Frontal cortex (tissue), 4 donors: ENCODE results near the gene UBE2A. TPM values are rescaled to one million over a fixed set of nuclear protein-coding genes. Genes with fewer than 3 reads are reported as not detected.

Source experiments
- DNase-seq, 2 donors: peaks; one replicate each; pipeline ENCODE4 v3.0.0; 2012; ENCODE audit warnings: low spot score in 2 of 2
- FAIRE-seq: peaks from 2 replicates; lab custom pipeline; 2012; peaks lifted over from hg19 to GRCh38; lab: Jason Lieb, UNC
- total RNA-seq: library from RNA; depleted of rRNA; stranded (reverse); fragments of >200 nt; gene quantifications from one replicate; pipeline ENCODE4 v1.2.3, GENCODE V29; 2014
- donor health status: control.
- donor health status: control.
- donor health status: control.

UBE2A gene
- total RNA-seq, 1 donor from 2014 or later = 22.4 TPM

DNA sequence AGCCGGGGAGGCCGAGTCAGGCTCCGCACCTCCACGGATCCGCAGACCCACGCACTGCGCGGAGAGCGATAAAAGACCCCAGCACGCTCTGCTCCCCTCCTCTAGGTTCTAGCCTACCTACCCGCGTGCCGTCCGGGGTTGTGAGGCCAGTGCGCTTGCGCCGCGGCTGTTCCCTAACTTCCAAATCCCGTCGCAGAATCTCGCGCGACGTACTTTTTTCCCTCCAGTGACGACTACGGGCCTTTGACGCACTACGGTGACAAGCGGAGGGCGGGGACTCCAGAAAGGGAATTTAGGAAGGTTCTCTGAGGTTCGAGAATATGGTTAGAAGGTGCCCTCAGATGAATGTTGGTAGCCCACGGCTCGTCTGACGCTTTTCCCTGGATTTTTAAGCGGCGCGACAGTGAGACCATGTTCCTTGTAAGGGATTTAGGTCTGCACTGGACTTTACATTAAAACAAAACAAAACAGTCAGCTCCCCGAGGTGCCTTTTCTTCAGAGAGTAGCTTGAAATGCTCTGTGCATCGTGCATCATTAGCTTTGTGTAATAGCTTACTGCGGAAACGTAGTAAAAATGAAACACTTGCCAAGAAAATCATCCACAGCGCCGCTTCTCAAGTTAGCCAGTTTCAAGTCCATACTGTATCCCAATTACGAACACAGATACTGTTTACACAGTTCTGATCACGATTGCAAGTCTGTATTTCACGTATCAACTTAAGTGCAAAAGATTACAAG lies 32.1 kb downstream of the UBE2A start, which contains the start of gene NKRF:
Gene NKRF, minus strand, starts transcription at position 145 of the 738 bp plus-strand sequence.
- DNase-seq (peak; percentile 71 to 76), FAIRE-seq (no peak)

DNA sequence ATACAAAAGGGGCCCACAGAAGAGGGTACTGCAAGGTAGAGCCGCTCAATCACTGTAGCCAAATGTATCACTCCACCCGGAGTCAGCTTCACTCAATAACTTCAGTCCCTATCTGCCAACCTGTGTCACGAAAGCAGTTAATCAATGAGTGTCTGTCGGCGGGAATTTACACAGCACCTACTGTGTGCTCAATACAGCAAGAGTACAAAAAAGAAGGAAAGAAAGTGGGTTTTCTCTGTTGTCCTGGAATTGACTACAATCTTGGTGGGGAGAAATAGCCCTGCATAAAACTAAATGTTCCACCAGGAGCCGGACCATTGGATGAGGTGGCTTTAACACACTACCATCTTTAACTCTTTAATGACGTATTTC lies 32.6 kb downstream of the UBE2A start:
- DNase-seq (no peak), FAIRE-seq (no peak)

DNA sequence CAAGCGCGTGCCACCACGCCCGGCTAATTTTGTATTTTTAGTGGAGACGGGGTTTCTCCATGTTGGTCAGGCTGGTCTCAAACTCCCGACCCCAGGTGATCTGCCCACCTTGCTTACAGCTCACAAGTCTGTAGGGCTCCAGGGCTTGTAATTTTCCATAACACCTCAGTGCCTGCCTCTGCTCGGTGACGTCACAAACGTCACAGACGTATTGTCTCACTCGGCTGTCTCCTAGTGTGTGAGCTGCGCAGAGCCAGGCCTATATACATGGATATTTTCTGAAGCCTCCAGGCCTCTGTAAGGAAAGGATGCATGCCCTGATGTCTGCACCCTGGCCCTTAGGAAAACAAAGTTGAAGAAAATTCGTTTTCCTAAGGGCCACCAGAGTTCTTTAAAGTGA lies 40.4 kb downstream of the UBE2A start:
- DNase-seq (no peak), FAIRE-seq (no peak)

DNA sequence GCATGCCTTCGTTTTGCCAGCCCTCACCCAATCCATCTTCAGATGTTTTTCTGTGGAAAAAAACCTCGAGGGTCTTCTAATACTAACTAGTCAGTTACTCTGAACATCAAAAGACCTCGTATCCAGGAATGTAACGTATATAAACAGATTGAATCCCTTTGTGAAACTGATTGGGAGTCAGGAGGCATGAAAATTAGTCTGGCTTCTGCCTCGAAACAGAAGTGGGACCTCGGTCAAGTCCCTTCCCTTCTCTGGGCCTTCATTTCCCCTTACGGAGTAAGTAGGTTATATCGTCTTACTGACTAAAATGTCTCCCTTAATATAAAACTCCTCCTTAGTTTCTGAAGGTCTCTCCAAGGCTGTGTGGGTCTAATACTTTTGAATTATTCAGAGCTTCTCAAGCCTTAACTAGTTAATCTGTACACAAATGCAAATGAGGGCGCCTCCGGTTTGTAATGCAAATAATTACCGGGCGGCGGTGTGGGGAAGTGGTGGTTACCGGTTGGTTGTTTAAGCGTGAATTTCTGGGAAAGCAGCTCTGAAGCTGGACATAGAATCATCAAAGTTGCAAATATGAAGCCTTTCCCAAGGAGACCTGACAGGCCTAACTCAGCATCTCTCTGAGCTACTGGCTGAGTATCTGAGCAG lies 43.3 kb downstream of the UBE2A start:
- FAIRE-seq (no peak), DNase-seq (no peak)

DNA sequence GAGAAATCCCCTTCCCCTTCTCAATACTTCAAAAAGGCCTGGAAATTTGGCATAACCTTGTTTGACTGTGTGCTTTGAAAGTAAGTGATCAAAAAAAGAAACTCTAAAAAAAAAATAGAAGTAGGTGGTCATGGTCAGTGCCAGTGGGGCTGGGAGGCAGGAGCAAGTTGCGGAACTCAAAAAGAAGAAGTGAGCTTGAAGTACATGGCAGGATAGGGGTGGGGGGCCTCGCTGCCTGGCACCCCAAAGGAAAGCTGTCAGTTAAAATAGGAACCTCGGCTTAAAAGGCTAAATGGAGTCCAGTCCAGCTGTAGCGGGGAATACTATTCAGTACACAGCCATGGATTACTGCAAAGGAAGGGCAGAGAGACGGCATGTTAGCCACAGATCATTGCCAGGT lies 44.1 kb downstream of the UBE2A start:
- FAIRE-seq = no peak
- no peak for DNase-seq

DNA sequence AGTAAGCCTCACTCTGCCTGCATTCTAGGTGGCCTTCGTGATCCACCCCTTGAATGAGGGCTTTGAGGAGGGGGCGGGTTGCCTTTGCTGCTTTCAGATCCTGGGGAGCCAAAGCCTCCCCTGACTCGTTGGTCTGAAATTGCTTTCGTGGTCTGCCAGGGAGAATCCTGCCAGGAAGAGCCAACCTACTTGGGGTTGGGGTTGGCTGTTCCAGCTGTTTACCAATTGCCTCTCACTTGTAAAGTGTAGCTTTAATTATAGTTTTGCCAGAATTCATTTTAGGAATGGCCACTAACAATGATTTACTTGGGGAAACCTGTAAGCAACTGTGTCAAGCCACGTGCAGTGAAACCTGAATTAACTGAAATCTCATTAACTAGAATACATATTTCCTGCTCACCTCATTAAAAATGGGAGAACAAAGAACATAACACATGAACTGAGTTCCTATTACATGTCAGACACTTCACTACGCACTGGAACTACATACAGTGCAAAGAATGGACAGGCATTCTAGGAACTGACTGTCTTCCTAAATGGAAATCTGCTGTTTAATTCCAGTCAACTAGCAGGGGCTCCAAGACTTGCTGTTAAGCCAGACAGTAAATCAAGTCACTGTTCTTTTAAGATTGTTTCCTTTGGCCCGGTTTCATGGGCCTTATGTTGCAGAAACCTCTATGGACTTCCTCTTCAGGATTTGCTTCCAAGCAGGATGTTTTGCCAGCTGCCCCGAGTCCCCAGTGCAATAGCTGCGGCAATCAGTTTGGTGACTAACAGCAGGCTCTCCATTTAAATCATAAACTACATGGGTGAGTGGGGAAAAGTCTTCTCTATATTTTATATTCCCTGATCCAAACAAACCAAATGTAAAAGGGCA lies 48.2 kb downstream of the UBE2A start:
- FAIRE-seq (no peak), DNase-seq (no peak)

DNA sequence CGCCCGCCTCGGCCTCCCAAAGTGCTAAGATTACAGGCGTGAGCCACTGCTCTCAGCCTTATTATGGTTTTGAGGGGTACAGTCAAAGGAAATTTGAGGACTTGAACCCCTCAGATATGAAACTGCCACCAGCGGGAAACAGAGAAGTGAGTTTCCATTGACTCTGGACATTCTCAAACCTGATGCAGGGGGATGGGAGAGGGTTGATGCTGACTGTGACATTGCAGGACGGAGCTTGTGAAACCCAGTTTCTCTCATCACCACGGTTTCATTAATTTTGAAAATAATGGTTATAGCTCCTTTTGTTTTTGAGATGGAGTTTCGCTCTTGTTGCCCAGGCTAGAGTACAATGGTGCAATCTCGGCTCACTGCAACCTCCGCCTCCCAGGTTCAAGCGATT lies 50.1 kb downstream of the UBE2A start:
- FAIRE-seq (no peak), DNase-seq (no peak)

DNA sequence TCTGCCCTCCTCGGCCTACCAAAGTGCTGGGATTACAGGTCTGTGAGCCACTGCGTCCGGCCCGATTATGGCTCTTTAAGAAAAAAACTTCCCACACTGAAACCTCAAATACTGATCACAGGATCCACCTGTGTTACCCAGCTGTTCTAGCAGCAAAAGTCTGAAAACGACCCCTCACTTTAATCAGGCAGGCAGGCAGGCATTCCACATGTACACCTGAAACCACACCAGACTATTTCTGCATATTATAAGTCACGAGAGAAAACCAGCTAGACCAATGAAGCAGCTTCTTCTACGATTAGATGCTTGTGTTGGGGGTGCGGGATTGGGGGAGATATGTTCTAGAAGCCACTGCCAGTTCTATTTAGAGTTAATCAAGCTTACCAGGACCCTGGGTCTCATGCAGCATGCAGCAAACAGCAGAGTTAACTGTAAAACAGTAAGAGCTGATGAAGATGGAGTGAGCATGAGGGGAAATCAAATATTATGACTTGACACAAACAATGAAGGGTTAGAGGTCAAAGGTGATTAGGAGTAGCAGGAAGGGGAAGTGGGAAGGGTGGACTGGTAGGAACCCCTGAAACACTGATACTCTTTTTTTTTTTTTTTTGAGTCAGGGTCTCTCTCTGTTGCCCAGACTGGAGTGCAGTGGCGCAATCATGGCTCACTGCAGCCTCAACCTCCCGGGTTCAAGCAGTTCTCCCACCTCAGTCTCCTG lies 50.7 kb downstream of the UBE2A start:
- no peak for FAIRE-seq
- no peak for DNase-seq

DNA sequence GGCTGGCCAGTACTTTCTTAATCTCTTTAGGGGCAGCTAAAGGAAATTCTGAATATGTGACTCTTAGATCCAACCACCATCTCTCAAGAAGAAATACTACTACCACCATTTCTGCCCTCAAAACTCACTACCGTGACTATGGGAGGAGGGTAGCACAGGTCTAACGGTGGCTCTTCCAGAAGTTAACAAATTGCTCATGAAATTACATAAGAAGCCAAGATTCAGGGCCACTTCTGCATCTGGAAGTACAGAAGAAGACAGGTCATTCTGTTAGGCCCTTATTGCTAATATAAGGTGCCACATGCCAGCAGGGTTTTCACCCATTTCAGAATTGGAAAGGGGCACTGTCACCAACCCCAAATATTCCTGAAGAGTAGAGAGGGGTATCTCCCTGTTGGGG lies 51.5 kb downstream of the UBE2A start:
- DNase-seq (no peak), FAIRE-seq (no peak)

Other genes starting within 250 kb of the UBE2A start
- gene SLC25A43, start 175.2 kb upstream of the UBE2A start, total RNA-seq = 2.4 TPM
- 88.0 TPM for gene SLC25A5, start 106.1 kb upstream of the UBE2A start, total RNA-seq
- 35.1 TPM for gene STEEP1, start 9.2 kb upstream of the UBE2A start, total RNA-seq
- 15.1 TPM for gene NKRF, start 31.9 kb downstream of the UBE2A start, total RNA-seq
- 69.3 TPM for gene SEPTIN6, start 118.6 kb downstream of the UBE2A start, total RNA-seq
- gene SOWAHD, start 184.0 kb downstream of the UBE2A start, total RNA-seq = 0.82 TPM
- 3,561 TPM for gene RPL39, start 217.1 kb downstream of the UBE2A start, total RNA-seq